H1 (cell line): ENCODE data around the gene MTIF3.

Source experiments
- CEBPB ChIP-seq: IDR thresholded peaks from 2 replicates; pipeline ENCODE4 v1.6.1; 2012; ENCODE audit warnings: low read depth, low read length
- CTCF ChIP-seq, 3 experiments: IDR thresholded peaks; 1 replicate in 2 of 3; 2 replicates in 1 of 3; pipeline versions ENCODE4 v1.5.1 to v1.6.1; 2011; ENCODE audit warnings: low read length in 3 of 3, mild to moderate bottlenecking in 3 of 3, inconsistent platforms in 2 of 3, low read depth in 1 of 3, moderate library complexity in 1 of 3; ENCODE audit not compliant: insufficient read depth in 1 of 3; ENCODE audit errors: control extremely low read depth in 1 of 3
- EGR1 ChIP-seq: IDR thresholded peaks from 2 replicates; pipeline ENCODE4 v1.6.1; 2011; ENCODE audit warnings: low read depth, low read length, borderline replicate concordance
- HDAC6 ChIP-seq: IDR thresholded peaks from one replicate; pipeline ENCODE4 v1.7.1; 2012; ENCODE audit warnings: low read depth, mild to moderate bottlenecking, inconsistent platforms, low read length, moderate library complexity
- JUND ChIP-seq: IDR thresholded peaks from 2 replicates; pipeline ENCODE4 v1.6.1; 2011; ENCODE audit warnings: mild to moderate bottlenecking, improper control_type of control experiment, low read length
- POLR2AphosphoS5 ChIP-seq: IDR thresholded peaks from 2 replicates; pipeline ENCODE4 v1.6.1; 2011; ENCODE audit warnings: low read depth, low read length
- RAD21 ChIP-seq, 2 experiments: IDR thresholded peaks in 1 of 2; conservative IDR thresholded peaks in 1 of 2; 2 replicates each; pipeline ENCODE4 v1.6.1; 2011; ENCODE audit warnings: low read depth in 2 of 2, low read length in 2 of 2, improper control_type of control experiment in 1 of 2, inconsistent platforms in 1 of 2, mild to moderate bottlenecking in 1 of 2, moderate library complexity in 1 of 2
- RBBP5 ChIP-seq: IDR thresholded peaks from 2 replicates; pipeline ENCODE4 v1.7.1; 2012; ENCODE audit warnings: low read depth, mild to moderate bottlenecking, inconsistent platforms, low read length, moderate library complexity, borderline replicate concordance
- SAP30 ChIP-seq: fragments of 300-600 bp; sonication (generic); IDR thresholded peaks from 2 replicates; pipeline ENCODE4 v1.7.1; 2012; ENCODE audit warnings: low read length, moderate library complexity, mild to moderate bottlenecking, inconsistent platforms; ENCODE audit not compliant: insufficient read depth, insufficient replicate concordance
- SIN3A ChIP-seq, 2 experiments: IDR thresholded peaks in 1 of 2; conservative IDR thresholded peaks in 1 of 2; 2 replicates each; pipeline ENCODE4 v1.6.1; 2011 to 2012; ENCODE audit warnings: low read length in 2 of 2, improper control_type of control experiment in 1 of 2, low read depth in 1 of 2, mild to moderate bottlenecking in 1 of 2
- SP1 ChIP-seq: IDR thresholded peaks from 2 replicates; pipeline ENCODE4 v1.6.1; 2011; ENCODE audit warnings: low read depth, low read length
- SP4 ChIP-seq: IDR thresholded peaks from 2 replicates; pipeline ENCODE4 v1.6.1; 2012; ENCODE audit warnings: low read length, inconsistent platforms
- TBP ChIP-seq: IDR thresholded peaks from 2 replicates; pipeline ENCODE4 v1.6.1; 2011; ENCODE audit warnings: low read depth, low read length, improper control_type of control experiment
- TCF12 ChIP-seq: IDR thresholded peaks from 2 replicates; pipeline ENCODE4 v1.6.1; 2011; ENCODE audit warnings: low read depth, mild to moderate bottlenecking, low read length

GRCh38 chr13:27472441-27472840 lies 22.1 kb upstream of the MTIF3 start:
- no peak for TF ChIP-seq EGR1
- TF ChIP-seq JUND, result no peak
- TF ChIP-seq CEBPB, result no peak
- no peak for TF ChIP-seq TBP
- TF ChIP-seq CTCF (IDR thresholded peaks at IDR 0.05; ENCODE audit: control extremely low read depth in 1 of 3, insufficient read depth in 1 of 3, low read depth in 1 of 3, low read length in 3 of 3), result no peak
- no peak for TF ChIP-seq POLR2AphosphoS5
- TF ChIP-seq SP1, result no peak
- TF ChIP-seq SIN3A (conservative IDR thresholded peaks at IDR 0.05 in 1 of 2, IDR thresholded peaks at IDR 0.05 in 1 of 2; ENCODE audit: low read depth in 1 of 2, low read length in 2 of 2), result no peak
- TF ChIP-seq SP4, result no peak
- TF ChIP-seq RAD21 (IDR thresholded peaks at IDR 0.05 in 1 of 2, conservative IDR thresholded peaks at IDR 0.05 in 1 of 2; ENCODE audit: low read depth in 2 of 2, low read length in 2 of 2), result no peak
- TF ChIP-seq RBBP5, result no peak
- no peak for TF ChIP-seq TCF12
- no peak for TF ChIP-seq SAP30
- TF ChIP-seq HDAC6, result no peak
